H1 (cell line): ENCODE data around the gene SUOX. TPM values are rescaled to one million over a fixed set of nuclear protein-coding genes. Genes with fewer than 3 reads are reported as not detected.

Source experiments
- CTCF ChIA-PET: fragments of 300-600 bp; sonication (Branson Sonifier 250); formaldehyde crosslinking; loops from one replicate; lab custom pipeline; 2021; ENCODE audit not compliant: partially characterized antibody; lab: Charles Lee
- POLR2A ChIA-PET: fragments of 300-600 bp; sonication (Branson Sonifier 250); formaldehyde crosslinking; loops from one replicate; lab custom pipeline; 2021; ENCODE audit warnings: inconsistent platforms; ENCODE audit not compliant: partially characterized antibody; lab: Charles Lee
- DNase-seq, 2 experiments: peaks; one replicate each; pipeline versions ENCODE4 v3.0.0 to v3.0.0-alpha.2; 2010 to 2022; ENCODE audit warnings: low spot score in 2 of 2, low read depth in 1 of 2, mixed read lengths in 1 of 2
- FAIRE-seq: peaks from 2 replicates; lab custom pipeline; 2011; peaks lifted over from hg19 to GRCh38; lab: Jason Lieb, UNC
- H2AFZ ChIP-seq: 2 replicates; pipeline ENCODE4 v1.8.1; 2012; ENCODE audit warnings: low read length, inconsistent platforms
- H2AK5ac ChIP-seq: 2 replicates; pipeline ENCODE4 v1.6.1; 2013; ENCODE audit warnings: low read depth, low read length
- H2BK120ac ChIP-seq: replicated peaks from 2 replicates; pipeline ENCODE3; 2013; ENCODE audit warnings: low read depth, low read length, inconsistent platforms
- H2BK12ac ChIP-seq: 2 replicates; pipeline ENCODE4 v1.6.1; 2013; ENCODE audit warnings: low read depth, low read length
- H2BK15ac ChIP-seq: 2 replicates; pipeline ENCODE4 v1.6.1; 2013; ENCODE audit warnings: low read length
- H2BK20ac ChIP-seq: 2 replicates; pipeline ENCODE4 v1.6.1; 2013; ENCODE audit warnings: low read length
- H2BK5ac ChIP-seq: 2 replicates; pipeline ENCODE4 v1.6.1; 2013; ENCODE audit warnings: low read depth, low read length
- H3K14ac ChIP-seq: 2 replicates; pipeline ENCODE4 v1.6.1; 2013; ENCODE audit warnings: inconsistent platforms; ENCODE audit not compliant: insufficient read length
- H3K18ac ChIP-seq: 2 replicates; pipeline ENCODE4 v1.6.1; 2013; ENCODE audit warnings: low read length; ENCODE audit errors: extremely low read depth
- H3K23ac ChIP-seq: 2 replicates; pipeline ENCODE4 v1.6.1; 2013; ENCODE audit warnings: inconsistent platforms; ENCODE audit not compliant: insufficient read length
- H3K23me2 ChIP-seq: 2 replicates; pipeline ENCODE4 v1.6.1; 2013; ENCODE audit warnings: low read depth, low read length
- H3K27ac ChIP-seq: 2 replicates; pipeline ENCODE4 v1.6.1; 2011; ENCODE audit warnings: low read depth, low read length, inconsistent platforms
- H3K27me3 ChIP-seq, 4 experiments: replicated peaks in 1 of 4; 1 replicate in 1 of 4; 2 replicates in 3 of 4; pipeline versions ENCODE4 v1.6.1 to v1.8.1; 2011 to 2013; ENCODE audit warnings: low read length in 3 of 4, mild to moderate bottlenecking in 3 of 4, inconsistent platforms in 2 of 4, mixed read lengths in 2 of 4, moderate library complexity in 1 of 4; ENCODE audit not compliant: control insufficient read depth in 3 of 4, insufficient read depth in 3 of 4; ENCODE audit errors: extremely low read depth in 1 of 4
- H3K36me3 ChIP-seq, 4 experiments: 2 replicates each; pipeline versions ENCODE4 v1.6.1 to v1.8.1; 2011 to 2013; ENCODE audit warnings: mild to moderate bottlenecking in 4 of 4, low read length in 3 of 4, moderate library complexity in 2 of 4, control low read depth in 1 of 4, inconsistent platforms in 1 of 4; ENCODE audit not compliant: insufficient read depth in 4 of 4, control insufficient read depth in 2 of 4
- H3K4ac ChIP-seq: replicated peaks from 2 replicates; pipeline ENCODE3; 2013; ENCODE audit warnings: low read length, low read depth, mixed read lengths, inconsistent platforms; ENCODE audit not compliant: insufficient read length
- H3K4me1 ChIP-seq, 4 experiments: replicated peaks in 1 of 4; 1 replicate in 1 of 4; 2 replicates in 3 of 4; pipeline versions ENCODE4 v1.6.1 to v1.8.1; 2011 to 2013; ENCODE audit warnings: low read length in 3 of 4, inconsistent platforms in 2 of 4, mixed read lengths in 1 of 4; ENCODE audit not compliant: insufficient read depth in 4 of 4, control insufficient read depth in 3 of 4
- H3K4me2 ChIP-seq, 2 experiments: 2 replicates each; pipeline versions ENCODE4 v1.6.1 to v1.8.1; 2011 to 2013; ENCODE audit warnings: low read depth in 2 of 2, low read length in 2 of 2, control low read depth in 1 of 2, inconsistent platforms in 1 of 2, mild to moderate bottlenecking in 1 of 2; ENCODE audit not compliant: insufficient read depth in 1 of 2
- H3K4me3 ChIP-seq, 4 experiments: fragments of 200-600, 300-600 bp in 1 of 4; sonication (generic), shearing (Covaris generic), sonication (Bioruptor Twin) in 1 of 4; 2 replicates each; pipeline versions ENCODE4 v1.5.1 to v1.8.1; 2011 to 2016; ENCODE audit warnings: low read length in 4 of 4, low read depth in 3 of 4, control low read depth in 2 of 4, inconsistent platforms in 2 of 4, mild to moderate bottlenecking in 2 of 4, mixed read lengths in 1 of 4, moderate library complexity in 1 of 4; ENCODE audit not compliant: insufficient read depth in 2 of 4; ENCODE audit errors: extremely low read depth in 1 of 4
- H3K56ac ChIP-seq: replicated peaks from 2 replicates; pipeline ENCODE3; 2013; ENCODE audit warnings: low read depth, mild to moderate bottlenecking, mixed read lengths, low read length, inconsistent platforms; ENCODE audit not compliant: insufficient read length
- H3K79me1 ChIP-seq: 2 replicates; pipeline ENCODE4 v1.6.1; 2013; ENCODE audit warnings: low read depth, low read length, control low read depth
- H3K79me2 ChIP-seq, 2 experiments: 2 replicates each; pipeline versions ENCODE4 v1.6.1 to v1.8.1; 2012 to 2013; ENCODE audit warnings: low read length in 2 of 2, mild to moderate bottlenecking in 2 of 2, inconsistent platforms in 1 of 2; ENCODE audit not compliant: insufficient read depth in 2 of 2, control insufficient read depth in 1 of 2
- H3K9ac ChIP-seq, 4 experiments: replicated peaks in 1 of 4; 1 replicate in 1 of 4; 2 replicates in 3 of 4; pipeline versions ENCODE4 v1.6.1 to v1.8.1; 2011 to 2013; ENCODE audit warnings: low read depth in 3 of 4, low read length in 3 of 4, control low read depth in 2 of 4, mild to moderate bottlenecking in 2 of 4, moderate library complexity in 2 of 4, inconsistent platforms in 1 of 4; ENCODE audit errors: extremely low read depth in 1 of 4
- H3K9me3 ChIP-seq, 2 experiments: 2 replicates each; pipeline versions ENCODE4 v1.6.1 to v1.8.1; 2012 to 2013; ENCODE audit warnings: mild to moderate bottlenecking in 2 of 2, moderate library complexity in 2 of 2, control low read depth in 1 of 2, inconsistent platforms in 1 of 2, low read depth in 1 of 2, low read length in 1 of 2, mixed read lengths in 1 of 2; ENCODE audit not compliant: insufficient read depth in 2 of 2
- H4K20me1 ChIP-seq, 2 experiments: replicated peaks in 1 of 2; 2 replicates each; pipeline versions ENCODE3 to v1.8.1; 2011 to 2013; ENCODE audit warnings: inconsistent platforms in 2 of 2, low read length in 2 of 2, mild to moderate bottlenecking in 1 of 2; ENCODE audit not compliant: insufficient read depth in 2 of 2, control insufficient read depth in 1 of 2
- H4K5ac ChIP-seq: 2 replicates; pipeline ENCODE4 v1.6.1; 2013; ENCODE audit warnings: low read length, low read depth, mixed read lengths, inconsistent platforms; ENCODE audit not compliant: insufficient read length
- H4K8ac ChIP-seq: 2 replicates; pipeline ENCODE4 v1.8.0; 2013; ENCODE audit warnings: mild to moderate bottlenecking, moderate library complexity, low read length, inconsistent platforms; ENCODE audit not compliant: insufficient read depth; ENCODE audit errors: extremely low read depth
- H4K91ac ChIP-seq: replicated peaks from 2 replicates; pipeline ENCODE3; 2013; ENCODE audit warnings: low read length, mixed read lengths, inconsistent platforms; ENCODE audit not compliant: insufficient read length
- CBX8 ChIP-seq: fragments of 300-800, 300-1000 bp; sonication (generic); IDR thresholded peaks from 2 replicates; pipeline ENCODE4 v1.7.1; 2016; ENCODE audit warnings: low read depth, low read length, borderline replicate concordance
- CHD2 ChIP-seq: IDR thresholded peaks from 2 replicates; pipeline ENCODE4 v1.6.1; 2012; ENCODE audit warnings: low read length, improper control_type of control experiment
- CTBP2 ChIP-seq: IDR thresholded peaks from 2 replicates; pipeline ENCODE4 v1.7.0; 2011; ENCODE audit warnings: borderline replicate concordance, mild to moderate bottlenecking, moderate library complexity, mixed read lengths, low read length; ENCODE audit not compliant: insufficient read depth, insufficient read length
- EP300 ChIP-seq, 2 experiments: IDR thresholded peaks; 1 replicate in 1 of 2; 2 replicates in 1 of 2; pipeline ENCODE4 v1.6.1; 2011 to 2012; ENCODE audit warnings: low read depth in 2 of 2, low read length in 2 of 2, mild to moderate bottlenecking in 2 of 2, borderline replicate concordance in 1 of 2, inconsistent platforms in 1 of 2, moderate library complexity in 1 of 2
- HDAC2 ChIP-seq, 2 experiments: fragments of 300-600 bp in 1 of 2; sonication (generic) in 1 of 2; IDR thresholded peaks; 2 replicates each; pipeline ENCODE4 v1.6.1; 2011 to 2012; ENCODE audit warnings: low read depth in 2 of 2, low read length in 2 of 2, mild to moderate bottlenecking in 2 of 2, moderate library complexity in 2 of 2, borderline replicate concordance in 1 of 2, inconsistent platforms in 1 of 2
- KDM4A ChIP-seq: IDR thresholded peaks from one replicate; pipeline ENCODE4 v1.7.1; 2012; ENCODE audit warnings: low read depth, mild to moderate bottlenecking, moderate library complexity, low read length, inconsistent platforms; ENCODE audit not compliant: severe bottlenecking
- MAFK ChIP-seq: IDR thresholded peaks from 2 replicates; pipeline ENCODE4 v1.6.1; 2012; ENCODE audit warnings: low read depth, mild to moderate bottlenecking, improper control_type of control experiment, low read length
- RBBP5 ChIP-seq: IDR thresholded peaks from 2 replicates; pipeline ENCODE4 v1.7.1; 2012; ENCODE audit warnings: low read depth, mild to moderate bottlenecking, inconsistent platforms, low read length, moderate library complexity, borderline replicate concordance
- RFX5 ChIP-seq: IDR thresholded peaks from 2 replicates; pipeline ENCODE4 v1.6.1; 2011; ENCODE audit warnings: low read depth, low read length, improper control_type of control experiment, borderline replicate concordance
- SIX5 ChIP-seq: IDR thresholded peaks from 2 replicates; pipeline ENCODE4 v1.6.1; 2011; ENCODE audit warnings: mild to moderate bottlenecking, low read depth, low read length
- SP1 ChIP-seq: IDR thresholded peaks from 2 replicates; pipeline ENCODE4 v1.6.1; 2011; ENCODE audit warnings: low read depth, low read length
- SP4 ChIP-seq: IDR thresholded peaks from 2 replicates; pipeline ENCODE4 v1.6.1; 2012; ENCODE audit warnings: low read length, inconsistent platforms
- TAF7 ChIP-seq: optimal IDR thresholded peaks from 2 replicates; pipeline ENCODE3; 2011; ENCODE audit warnings: low read depth, mild to moderate bottlenecking, inconsistent platforms, low read length, moderate library complexity, borderline replicate concordance
- TBP ChIP-seq: IDR thresholded peaks from 2 replicates; pipeline ENCODE4 v1.6.1; 2011; ENCODE audit warnings: low read depth, low read length, improper control_type of control experiment
- WGBS, 2 experiments: shearing (Covaris generic) in 1 of 2; methylation state at CpG; one replicate each; pipeline versions ENCODE4 v1.1.6 to v1.1.7; 2013 to 2015; ENCODE audit warnings: low lambda C conversion rate in 2 of 2, mixed read lengths in 2 of 2, inconsistent platforms in 1 of 2, low coverage in 1 of 2, missing lambda C conversion rate in 1 of 2; ENCODE audit not compliant: insufficient replicate concordance in 2 of 2, insufficient coverage in 1 of 2, insufficient read length in 1 of 2; ENCODE audit errors: extremely low coverage in 1 of 2, missing lambda C conversion rate in 1 of 2; 5-methylcytosine and 5-hydroxymethylcytosine counted together
- polyA plus RNA-seq, 7 experiments: library from polyadenylated mRNA; depleted of rRNA in 3 of 7; stranded (reverse) in 5 of 7; unstranded in 2 of 7; fragments of >200 nt in 5 of 7; fragments of 200-250 nt in 2 of 7; gene quantifications; 1 replicate in 5 of 7; 2 replicates in 1 of 7; 4 replicates in 1 of 7; pipeline versions ENCODE4 v1.2.1 to v1.2.3, GENCODE V29; 2011 to 2013; ENCODE audit warnings: missing spikeins in 2 of 7, mixed read lengths in 2 of 7
- total RNA-seq: library from RNA; stranded (reverse); fragmentation: NEBNext Ultra II Directional; extraction: Animal tissue kit (Norgen Biotek cat#: 25700); gene quantifications from 2 replicates; pipeline ENCODE4 v1.2.1, GENCODE V29; 2021

Gene SUOX
- total and polyA plus RNA-seq, 2 of the 8 experiments (the other 6 are each of a cell fraction or from before 2014, with no cell fraction given) = 22.5 to 31.3 TPM

DNA sequence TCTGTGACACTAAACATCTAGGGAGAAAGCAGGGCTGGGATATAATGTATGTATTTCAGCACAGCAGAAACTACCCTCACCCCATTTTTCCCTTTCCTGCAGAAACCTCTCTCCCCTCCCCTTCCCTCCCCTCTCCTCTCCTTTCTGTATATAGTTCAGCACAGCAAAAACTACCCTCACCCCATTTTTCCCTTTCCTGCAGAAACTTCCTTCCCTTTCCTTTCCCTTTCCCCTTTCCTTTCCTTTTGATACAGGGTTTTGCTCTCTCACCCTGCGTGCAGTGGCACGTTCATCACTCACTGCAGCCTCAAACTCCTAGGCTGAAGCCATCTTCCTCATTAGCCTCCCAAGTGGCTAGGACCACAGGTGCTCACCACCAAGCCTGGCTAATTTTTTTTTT lies 33.3 kb upstream of the SUOX start:
- H3K4me1 ChIP-seq = peaks cover 2 to 13% (median 5%) of the 10 kb centered on the region in 4 experiments
- TF ChIP-seq SP4 (no peak), SP1 (no peak), RBBP5 (no peak), CTBP2 (no peak), CHD2 (no peak), RFX5 (no peak), SIX5 (no peak), CBX8 (no peak), TBP (no peak), HDAC2 (IDR thresholded peaks at IDR 0.05; ENCODE audit: borderline replicate concordance in 1 of 2, low read depth in 2 of 2, low read length in 2 of 2) (no peak), EP300 (IDR thresholded peaks at IDR 0.05; ENCODE audit: borderline replicate concordance in 1 of 2, low read depth in 2 of 2, low read length in 2 of 2) (no peak), KDM4A (no peak), MAFK (no peak), TAF7 (no peak)

More for the DNA sequence above, 33.3 kb upstream of the SUOX start:
- Histone ChIP-seq H3K4me3 (no peak overlapping the region), H2BK120ac (no peak overlapping the region), H3K18ac (no peak overlapping the region), H3K4me2 (no peak overlapping the region; a peak in 1 of 4 replicates), H2BK5ac (no peak overlapping the region), H3K36me3 (peaks cover 0 to 18% (median 2%) of the 10 kb centered on the region in 4 experiments; a peak in 2 of 8 replicates), H2BK15ac (no peak overlapping the region), H2BK12ac (no peak overlapping the region), H3K27me3 (no peaks in the 10 kb centered on the region), H2AK5ac (no peak overlapping the region), H3K23ac (no peak overlapping the region), H4K20me1 (no peaks in the 10 kb centered on the region), H3K27ac (no peak overlapping the region), H3K9ac (no peak overlapping the region), H4K8ac (no peak overlapping the region), H3K79me2 (peaks cover 3 to 18% of the 10 kb centered on the region in 2 experiments; a peak in 3 of 4 replicates), H3K56ac (no peak overlapping the region), H3K14ac (no peak overlapping the region), H4K5ac (no peak overlapping the region), H4K91ac (no peak overlapping the region), H3K79me1 (peaks cover 2% of the 10 kb centered on the region; the same call in 1 of the 2 replicates), H2AFZ (no peak overlapping the region), H3K23me2 (peaks cover 12% of the 10 kb centered on the region; the same call in 1 of the 2 replicates), H2BK20ac (no peak overlapping the region), H3K4ac (no peak overlapping the region), H3K9me3 (no peaks in the 10 kb centered on the region)
- no peak for DNase-seq
- FAIRE-seq = no peak
- ChIA-PET POLR2A (no interaction called here), CTCF (interaction anchor here (1.1 to 1.2 kb wide), 2 partner anchors 24 to 32 kb away, joined by 3 to 4 read pairs; no protein-coding TSS in a partner anchor)
- 93% methylated on average over 2 of the region's 2 CpGs; no CpG with 5 or more reads in 1 of the 2 experiments for WGBS, 2 experiments
